ENCODE measurements around the gene PRIM2. TPM values are rescaled to one million over a fixed set of nuclear protein-coding genes. Genes with fewer than 3 reads are reported as not detected.

Gene PRIM2
- total RNA-seq, 4 donors from 2014 or later, result 8.5 to 14.6 (median 11.0) TPM

- WGBS, result 95% methylated on average over 3 of the region's 3 CpGs
- Histone ChIP-seq H3K4me1 (peaks cover 14% of the 10 kb centered on the region), H3K4me3 (no peak overlapping the region), H3K27me3 (no peaks in the 10 kb centered on the region), H3K36me3 (no peaks in the 10 kb centered on the region), H3K27ac (no peak overlapping the region), H3K9me3 (no peaks in the 10 kb centered on the region)
- DNase-seq (ENCODE audit: low spot score in 2 of 2), result no peak
- no peak for TF ChIP-seq POLR2A (IDR thresholded peaks at IDR 0.05)
- TF ChIP-seq EP300 (IDR thresholded peaks at IDR 0.05), result no peak
- TF ChIP-seq POLR2AphosphoS5 (IDR thresholded peaks at IDR 0.05), result no peak
- TF ChIP-seq CTCF (IDR thresholded peaks at IDR 0.05), result no peak
These were observed 5.5 kb upstream of the PRIM2 start for GRCh38 chr6:57312004-57312345.

GRCh38 chr6:57313009-57313408 is 4.4 kb upstream of the PRIM2 start:
- Histone ChIP-seq H3K27ac (peak overlapping the region; percentile 60), H3K9me3 (no peaks in the 10 kb centered on the region), H3K4me3 (no peak overlapping the region), H3K36me3 (no peaks in the 10 kb centered on the region), H3K27me3 (no peaks in the 10 kb centered on the region), H3K4me1 (peaks cover 19% of the 10 kb centered on the region)
- TF ChIP-seq POLR2A (IDR thresholded peaks at IDR 0.05) (no peak), POLR2AphosphoS5 (IDR thresholded peaks at IDR 0.05) (no peak), EP300 (IDR thresholded peaks at IDR 0.05) (no peak)
- no peak for DNase-seq (ENCODE audit: low spot score in 2 of 2)

DNA sequence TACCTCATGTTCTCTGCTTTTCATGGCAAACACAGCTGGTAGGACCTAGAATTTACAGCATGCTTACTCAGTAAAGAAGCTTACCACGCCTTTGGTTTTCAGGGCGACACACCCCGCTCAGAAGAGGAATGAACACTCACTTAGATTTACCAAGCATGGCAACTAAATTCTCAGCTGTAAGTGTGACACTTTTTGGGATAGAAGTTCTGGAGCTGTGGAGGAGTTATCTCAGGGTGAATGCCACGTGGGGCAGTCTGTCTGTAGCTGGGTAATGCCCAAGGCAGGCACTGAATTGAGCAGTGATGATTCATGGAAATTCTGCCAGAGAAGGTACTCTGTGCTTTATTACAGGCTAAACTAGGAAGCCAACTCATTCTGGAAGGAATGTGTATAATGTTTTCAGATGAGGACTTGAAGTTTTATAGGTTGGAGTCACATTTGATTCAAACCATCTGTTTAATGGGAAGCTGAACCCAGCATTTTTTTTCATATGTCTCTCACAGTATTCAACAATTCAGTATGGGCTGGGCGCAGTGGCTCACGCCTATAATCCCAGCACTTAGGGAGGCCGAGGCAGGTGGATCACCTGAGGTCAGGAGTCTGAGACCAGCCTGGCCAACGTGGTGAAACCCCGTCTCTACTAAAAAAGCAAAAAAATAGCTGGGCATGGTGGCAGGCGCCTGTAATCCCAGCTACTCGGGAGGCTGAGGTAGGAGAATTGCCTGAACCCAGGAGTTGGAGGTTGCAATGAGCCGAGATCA is 3.5 kb upstream of the PRIM2 start:
- no peaks in the 10 kb centered on the region for H3K9me3 ChIP-seq
- TF ChIP-seq EP300 (IDR thresholded peaks at IDR 0.05), result no peak
- TF ChIP-seq POLR2AphosphoS5 (IDR thresholded peaks at IDR 0.05), result no peak
- TF ChIP-seq CTCF (IDR thresholded peaks at IDR 0.05), result no peak
- TF ChIP-seq POLR2A (IDR thresholded peaks at IDR 0.05), result no peak
- H3K36me3 ChIP-seq, result no peaks in the 10 kb centered on the region
- peaks cover 27% of the 10 kb centered on the region for H3K4me1 ChIP-seq
- WGBS, result 62% methylated on average over 12 of the region's 12 CpGs
- peak overlapping the region; percentile 67 for H3K27ac ChIP-seq
- H3K4me3 ChIP-seq, result no peak overlapping the region
- no peak for DNase-seq (ENCODE audit: low spot score in 2 of 2)
- H3K27me3 ChIP-seq, result no peaks in the 10 kb centered on the region

GRCh38 chr6:57315111-57315510 is 2.3 kb upstream of the PRIM2 start:
- no peaks in the 10 kb centered on the region for H3K9me3 ChIP-seq
- H3K27me3 ChIP-seq, result no peaks in the 10 kb centered on the region
- no peak overlapping the region for H3K4me3 ChIP-seq
- peaks cover 4% of the 10 kb centered on the region for H3K36me3 ChIP-seq
- TF ChIP-seq POLR2A (IDR thresholded peaks at IDR 0.05), result no peak
- TF ChIP-seq POLR2AphosphoS5 (IDR thresholded peaks at IDR 0.05), result no peak
- no peak for TF ChIP-seq CTCF (IDR thresholded peaks at IDR 0.05)
- TF ChIP-seq EP300 (IDR thresholded peaks at IDR 0.05), result no peak
- H3K4me1 ChIP-seq, result peaks cover 27% of the 10 kb centered on the region
- H3K27ac ChIP-seq, result no peak overlapping the region
- WGBS, result 86% methylated on average over 1 of the region's 1 CpG
- DNase-seq (ENCODE audit: low spot score in 2 of 2), result no peak

GRCh38 chr6:57315851-57316250 is 1.6 kb upstream of the PRIM2 start:
- Histone ChIP-seq H3K9me3 (no peaks in the 10 kb centered on the region), H3K27me3 (no peaks in the 10 kb centered on the region), H3K27ac (no peak overlapping the region), H3K4me1 (peaks cover 27% of the 10 kb centered on the region), H3K36me3 (peaks cover 9% of the 10 kb centered on the region), H3K4me3 (no peak overlapping the region)
- no peak for DNase-seq (ENCODE audit: low spot score in 2 of 2)
- no peak for TF ChIP-seq POLR2AphosphoS5 (IDR thresholded peaks at IDR 0.05)
- TF ChIP-seq CTCF (IDR thresholded peaks at IDR 0.05), result no peak
- TF ChIP-seq POLR2A (IDR thresholded peaks at IDR 0.05), result no peak
- TF ChIP-seq EP300 (IDR thresholded peaks at IDR 0.05), result no peak
- WGBS, result 74% methylated on average over 9 of the region's 9 CpGs
